AG04449 (cell line): ENCODE results near the gene PHF12.

ENCODE experiments used
- CTCF ChIA-PET: fragments of 350-600 bp; formaldehyde crosslinking; extraction: SDS; loops from one replicate; lab custom pipeline; 2021; ENCODE audit warnings: antibody characterized with exemption; lab: Yijun Ruan, JAX
- POLR2A ChIA-PET: fragments of 400-600, 350-600 bp; formaldehyde crosslinking; extraction: SDS; loops from one replicate; lab custom pipeline; 2020; ENCODE audit warnings: antibody characterized with exemption, inconsistent platforms; lab: Yijun Ruan, JAX
- DNase-seq: peaks from one replicate; pipeline ENCODE4 v3.0.0-alpha.2; 2010; ENCODE audit warnings: low read depth, low spot score
- H3K4me3 ChIP-seq: 2 replicates; pipeline ENCODE4 v1.5.1; 2011; ENCODE audit warnings: low read depth, mild to moderate bottlenecking, control low read depth, low read length
- TF ChIP-seq, protein P1 (sequence below): IDR thresholded peaks from one replicate; pipeline ENCODE4 v1.5.1; 2011; ENCODE audit warnings: mild to moderate bottlenecking, moderate library complexity, low read length, control low read depth, inconsistent platforms; ENCODE audit not compliant: insufficient read depth; ENCODE audit errors: missing control alignments

The PHF12 gene

DNA sequence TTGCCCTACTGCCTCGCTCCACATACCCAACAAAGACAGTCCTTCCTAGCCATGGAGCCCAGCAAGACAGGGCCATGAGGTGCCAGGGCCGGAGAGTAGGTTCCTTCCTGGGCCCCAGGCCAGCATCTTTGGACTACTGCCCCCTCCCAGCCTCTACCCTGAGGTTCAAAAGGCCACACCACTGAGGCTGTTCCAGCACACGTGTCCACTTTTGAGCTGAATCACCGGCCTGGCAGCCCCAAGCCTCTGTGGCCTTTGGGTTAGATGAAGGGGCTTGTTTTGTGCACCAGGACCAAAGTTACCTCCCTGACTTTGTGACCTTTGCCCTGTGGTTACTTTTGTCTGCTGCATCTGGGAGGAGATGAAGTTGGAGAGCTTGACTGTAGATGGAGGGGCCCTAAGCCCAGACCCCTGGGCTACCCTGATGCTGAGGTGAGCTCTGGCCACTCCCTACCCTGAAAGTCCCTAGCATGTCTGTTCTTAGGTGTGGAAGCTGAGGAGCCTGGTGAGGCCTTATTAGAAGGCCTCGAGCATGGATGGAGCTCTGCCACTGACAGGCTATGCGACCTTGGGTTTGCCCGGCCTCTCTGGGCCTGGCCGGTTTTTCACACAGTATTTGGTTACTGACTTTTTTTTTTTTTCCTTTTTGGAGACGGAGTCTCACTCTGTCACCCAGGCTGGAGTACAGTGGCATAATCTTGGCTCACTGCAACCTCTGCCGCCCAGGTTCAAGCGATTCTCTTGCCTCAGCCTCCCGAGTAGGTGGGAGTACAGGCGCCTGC lies 42.5 kb upstream of the PHF12 start:
- ChIA-PET CTCF (interaction anchor here (1.1 to 1.6 kb wide), 4 partner anchors 20 to 122 kb away, joined by 3 to 6 read pairs (median 4); no protein-coding TSS in a partner anchor), POLR2A (interaction anchor here (0.7 kb wide), 1 partner anchor 21 kb away, joined by 3 read pairs; no protein-coding TSS in a partner anchor)
- DNase-seq: no peak
- H3K4me3 ChIP-seq: no peak overlapping the region
- TF ChIP-seq, protein P1, sequence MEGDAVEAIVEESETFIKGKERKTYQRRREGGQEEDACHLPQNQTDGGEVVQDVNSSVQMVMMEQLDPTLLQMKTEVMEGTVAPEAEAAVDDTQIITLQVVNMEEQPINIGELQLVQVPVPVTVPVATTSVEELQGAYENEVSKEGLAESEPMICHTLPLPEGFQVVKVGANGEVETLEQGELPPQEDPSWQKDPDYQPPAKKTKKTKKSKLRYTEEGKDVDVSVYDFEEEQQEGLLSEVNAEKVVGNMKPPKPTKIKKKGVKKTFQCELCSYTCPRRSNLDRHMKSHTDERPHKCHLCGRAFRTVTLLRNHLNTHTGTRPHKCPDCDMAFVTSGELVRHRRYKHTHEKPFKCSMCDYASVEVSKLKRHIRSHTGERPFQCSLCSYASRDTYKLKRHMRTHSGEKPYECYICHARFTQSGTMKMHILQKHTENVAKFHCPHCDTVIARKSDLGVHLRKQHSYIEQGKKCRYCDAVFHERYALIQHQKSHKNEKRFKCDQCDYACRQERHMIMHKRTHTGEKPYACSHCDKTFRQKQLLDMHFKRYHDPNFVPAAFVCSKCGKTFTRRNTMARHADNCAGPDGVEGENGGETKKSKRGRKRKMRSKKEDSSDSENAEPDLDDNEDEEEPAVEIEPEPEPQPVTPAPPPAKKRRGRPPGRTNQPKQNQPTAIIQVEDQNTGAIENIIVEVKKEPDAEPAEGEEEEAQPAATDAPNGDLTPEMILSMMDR: no peak

DNA sequence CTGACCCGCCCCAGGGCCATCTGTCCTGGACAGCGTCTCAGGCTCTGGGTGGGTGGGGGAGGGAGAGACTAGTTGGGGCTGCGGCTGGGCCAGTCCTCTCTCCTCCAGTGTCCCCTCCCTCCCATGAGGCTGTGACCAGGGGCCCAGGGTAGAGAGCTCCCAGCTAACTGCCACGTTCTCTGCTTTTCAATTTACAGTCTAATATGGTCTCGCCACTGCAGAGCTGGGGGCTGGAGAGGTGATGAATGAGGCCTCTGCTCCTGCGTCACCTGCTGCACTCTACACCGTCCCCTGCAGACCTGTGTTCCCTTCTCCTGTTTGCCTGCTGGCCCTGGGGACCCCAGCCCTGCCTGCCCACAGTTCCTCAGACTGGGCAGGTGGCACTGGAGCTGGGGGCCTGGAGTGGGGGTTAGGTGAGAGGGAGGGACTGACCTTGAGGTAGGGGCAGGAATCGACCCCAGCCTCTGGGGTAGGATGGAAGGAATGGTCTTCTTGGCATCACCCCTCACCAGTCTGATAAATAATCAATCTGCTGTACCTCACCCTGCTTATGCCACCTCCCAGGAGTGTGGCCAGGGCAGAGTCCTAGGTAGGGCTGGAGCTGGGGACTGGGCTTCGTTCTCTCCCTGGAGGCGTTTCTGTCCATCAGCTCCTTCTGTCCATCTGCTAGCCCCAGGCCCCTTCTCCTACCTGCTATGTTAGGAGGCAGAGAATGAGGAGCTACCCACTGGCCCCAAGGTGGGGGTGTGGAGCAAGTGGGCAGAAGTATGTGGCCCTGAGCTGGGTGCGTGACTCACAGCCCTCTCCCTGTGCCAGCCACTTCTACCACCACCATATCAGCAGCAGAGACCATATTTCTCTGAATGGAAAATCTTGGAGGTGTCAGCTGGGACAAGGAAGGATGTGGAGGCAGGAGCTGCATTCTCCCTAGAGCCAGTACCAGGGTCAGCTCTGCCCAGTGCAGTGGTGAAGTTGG lies 41.6 kb upstream of the PHF12 start:
- TF ChIP-seq, protein P1: no peak
- ChIA-PET CTCF (interaction anchor here (1.1 to 1.6 kb wide), 6 partner anchors 12 to 123 kb away, joined by 3 to 6 read pairs (median 4); no protein-coding TSS in a partner anchor), POLR2A (interaction anchor here (0.7 kb wide), 1 partner anchor 20 kb away, joined by 3 read pairs; no protein-coding TSS in a partner anchor)
- no peak for DNase-seq
- H3K4me3 ChIP-seq: no peak overlapping the region

DNA sequence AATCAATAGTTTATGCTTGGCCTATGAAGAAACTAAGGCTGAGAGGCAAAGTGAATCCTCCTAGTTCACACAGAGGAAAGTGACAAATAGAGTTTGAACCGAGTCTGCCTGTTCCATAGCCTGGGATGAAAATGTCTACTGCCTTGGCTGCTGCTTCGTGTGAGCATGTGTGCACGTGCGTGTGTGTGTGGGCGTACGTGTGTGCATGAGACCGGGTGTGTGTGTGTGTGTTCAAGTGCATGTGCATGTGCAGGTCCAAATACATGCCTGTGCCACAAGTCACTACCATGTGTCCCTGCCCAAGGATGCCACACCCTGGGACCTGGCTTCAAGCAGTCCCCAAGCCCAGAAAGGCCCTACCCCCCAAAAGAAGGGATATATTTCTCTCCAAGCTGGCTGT lies 40.9 kb upstream of the PHF12 start:
- CTCF ChIA-PET: interaction anchor here (1.2 to 1.3 kb wide), 2 partner anchors 11 to 39 kb away, joined by 3 read pairs; no protein-coding TSS in a partner anchor
- DNase-seq: no peak

DNA sequence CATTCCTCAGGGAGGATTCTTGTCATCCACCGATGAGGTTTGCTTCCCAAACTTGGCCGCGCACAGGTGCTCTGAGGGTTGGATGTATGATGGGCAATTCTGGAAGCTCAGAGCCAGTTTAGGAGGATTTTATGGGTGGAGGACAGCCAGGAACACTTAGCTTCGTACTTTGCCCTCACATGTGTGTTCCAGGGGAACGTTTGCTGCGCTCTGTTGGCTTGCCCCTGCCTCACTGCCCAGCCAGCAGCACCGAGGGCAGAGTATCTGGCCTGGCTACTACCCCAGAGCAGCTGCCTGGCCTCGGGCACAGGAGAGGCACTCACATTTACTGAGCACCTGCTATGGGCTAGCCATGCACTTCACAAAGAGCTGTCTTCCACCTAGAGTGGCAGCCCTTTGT lies 40.5 kb upstream of the PHF12 start:
- no peak for DNase-seq
- CTCF ChIA-PET: interaction anchor here (1.2 kb wide), 1 partner anchor 11 kb away, joined by 3 read pairs; no protein-coding TSS in a partner anchor
- POLR2A ChIA-PET: no interaction called here
- TF ChIP-seq, protein P1: no peak
- H3K4me3 ChIP-seq: no peak overlapping the region

More for the DNA sequence above, 40.9 kb upstream of the PHF12 start:
- no peak overlapping the region for H3K4me3 ChIP-seq
- POLR2A ChIA-PET: no interaction called here
- TF ChIP-seq, protein P1: no peak

DNA sequence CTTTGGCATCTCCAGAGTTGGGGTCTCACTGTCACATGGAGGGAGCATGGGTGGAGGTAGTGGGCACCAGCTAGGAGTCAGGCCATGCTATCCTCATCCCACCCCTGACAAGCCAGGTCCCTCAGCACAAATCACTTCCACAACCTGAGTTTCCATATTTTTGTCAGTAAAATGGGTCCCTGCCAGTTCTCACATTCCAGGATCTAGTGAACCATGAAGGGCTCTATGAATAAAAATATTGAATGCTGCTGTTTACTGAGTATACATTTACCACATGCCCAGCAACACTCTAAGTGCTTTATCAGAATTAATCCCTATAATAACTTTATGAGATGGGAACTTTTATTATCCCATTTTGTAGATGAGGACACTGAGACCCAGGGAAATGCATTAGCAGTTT lies 37.7 kb upstream of the PHF12 start:
- ChIA-PET POLR2A (no interaction called here), CTCF (interaction anchor here (1.0 kb wide), 1 partner anchor 93 kb away, joined by 3 read pairs; no protein-coding TSS in a partner anchor)
- no peak for DNase-seq
- TF ChIP-seq, protein P1: no peak
- H3K4me3 ChIP-seq: no peak overlapping the region
